ENCODE results near the gene C1orf35. TPM values are rescaled to one million over a fixed set of nuclear protein-coding genes. Genes with fewer than 3 reads are reported as not detected.

The C1orf35 gene
- total and polyA plus RNA-seq, 2 of the 4 experiments (the other 2 are of a cell fraction), result 4.3 to 13.0 TPM

GRCh38 chr1:228140724-228141225 lies 37.6 kb upstream of the C1orf35 start:
- DNase-seq (no peak), ATAC-seq (ENCODE audit: low read depth) (no peak)
- peaks cover 3% of the 10 kb centered on the region for H3K27me3 ChIP-seq (ENCODE audit: control insufficient read depth, insufficient read depth, low read length)
- peak overlapping the region; percentile 94 for H3K14ac ChIP-seq (replicated peaks; ENCODE audit: low read depth, low read length)
- peak overlapping the region; percentile 84 for H3K4me3 ChIP-seq (ENCODE audit: insufficient read depth, low read depth, low read length)
- no peak overlapping the region for H2BK20ac ChIP-seq (ENCODE audit: low read depth, low read length)
- peak overlapping the region; percentile 93 for H2AFZ ChIP-seq (replicated peaks; ENCODE audit: low read length, poor library complexity)
- WGBS, 2 experiments (ENCODE audit: extremely low coverage in 2 of 2, insufficient read length in 1 of 2), result 12% methylated on average over 8 of the region's 25 CpGs; no CpG with 5 or more reads in 1 of the 2 experiments
- H3K23ac ChIP-seq (ENCODE audit: low read depth, low read length), result peak overlapping the region; percentile 93
- POLR2A ChIA-PET (ENCODE audit: unreplicated experiment), result no interaction called here
- CTCF ChIA-PET, result no interaction called here
- H4K5ac ChIP-seq (ENCODE audit: low read depth, low read length), result no peak overlapping the region; the same call in 1 of the 2 replicates
- peak overlapping the region; percentile 87 for H3K27ac ChIP-seq (ENCODE audit: insufficient read depth, low read length)
- peaks cover 52% of the 10 kb centered on the region for H4K20me1 ChIP-seq (ENCODE audit: insufficient read depth, low read length)
- peak overlapping the region; percentile 97 for H2AK9ac ChIP-seq (replicated peaks; ENCODE audit: low read depth, low read length, poor library complexity)
- dilution Hi-C loops (cut with HindIII; ENCODE audit: low sequenced_read_pairs, unreplicated experiment), result no loop called here
- peaks cover 5% of the 10 kb centered on the region for H3K36me3 ChIP-seq (ENCODE audit: control insufficient read depth, insufficient read depth, low read length)
- peak overlapping the region; percentile 77 to 96; a peak in 2 of 4 replicates for H4K8ac ChIP-seq (ENCODE audit: low read depth in 2 of 2, low read length in 2 of 2)
- intact Hi-C loops (cut with micrococcal nuclease), result loop anchor here (1.0 to 5.0 kb wide), 2 partner anchors 10 to 38 kb away; partner anchors contain the start of gene C1orf35
- peak overlapping the region; percentile 80; the same call in 1 of the 2 replicates for H3K56ac ChIP-seq (ENCODE audit: extremely low read depth, insufficient read depth, low read length)
- BruUV-seq (replicated peaks), result no TSS peak
- H2BK120ac ChIP-seq (ENCODE audit: low read depth, low read length), result no peak overlapping the region
- H2BK15ac ChIP-seq (ENCODE audit: low read depth, low read length), result no peak overlapping the region
- no peak overlapping the region for H3K18ac ChIP-seq (ENCODE audit: low read depth, low read length)
- peaks cover 19% of the 10 kb centered on the region for H3K4me1 ChIP-seq (ENCODE audit: control insufficient read depth, insufficient read depth, low read length)
- H3K9me3 ChIP-seq (ENCODE audit: control insufficient read depth, insufficient read depth, low read length), result no peaks in the 10 kb centered on the region
- peaks cover 24% of the 10 kb centered on the region for H3K9me1 ChIP-seq (ENCODE audit: insufficient read depth, low read length)
- peak overlapping the region; percentile 93 for H3K4me2 ChIP-seq (ENCODE audit: low read depth, low read length)
- in situ Hi-C loops (cut with MboI; ENCODE audit: low sequenced_read_pairs), result no loop called here
- peak overlapping the region; percentile 52 for H4K91ac ChIP-seq (ENCODE audit: insufficient read depth, low read depth, low read length)
- peak overlapping the region; percentile 74 for H2AK5ac ChIP-seq (ENCODE audit: low read depth, low read length)
- H3K79me1 ChIP-seq (ENCODE audit: low read depth in 1 of 2, low read length in 2 of 2), result peaks cover 0 to 48% of the 10 kb centered on the region in 2 experiments; a peak in 2 of 4 replicates
- peak overlapping the region; percentile 79 for H2BK5ac ChIP-seq (ENCODE audit: low read depth, low read length, poor library complexity, severe bottlenecking)
- H3K4ac ChIP-seq (ENCODE audit: low read depth, low read length), result peak overlapping the region; percentile 91
- TF ChIP-seq MAZ (IDR thresholded peaks at IDR 0.05; ENCODE audit: borderline replicate concordance, low read depth, low read length) (no peak), SMC3 (IDR thresholded peaks at IDR 0.05; ENCODE audit: low read depth, low read length) (no peak)
- H3K9ac ChIP-seq (ENCODE audit: low read depth, low read length), result peak overlapping the region; percentile 91

All from IMR-90 (cell line).